IMR-90 (cell line): ENCODE measurements around the gene AP1M2. TPM values are rescaled to one million over a fixed set of nuclear protein-coding genes. Genes with fewer than 3 reads are reported as not detected.

Source experiments
- ATAC-seq: fragments of 200-7000 bp; cut with Tn5 transposase; 2 replicates; pipeline ENCODE4 v1.9.1; 2020; ENCODE audit warnings: low read depth, mild to moderate bottlenecking, moderate library complexity
- BruUV-seq: library from RNA; stranded (reverse); fragments of 400-500 nt; replicated peaks from 2 replicates; lab custom pipeline; 2021; lab: Mats Ljungman, UMichigan
- CTCF ChIA-PET: fragments of 300-600 bp; formaldehyde crosslinking; extraction: SDS; loops from one replicate; lab custom pipeline; 2021; ENCODE audit warnings: antibody characterized with exemption; lab: Yijun Ruan, JAX
- POLR2A ChIA-PET: fragments of 300-600 bp; sonication (Branson Sonifier 250); formaldehyde crosslinking; loops from one replicate; lab custom pipeline; 2022; ENCODE audit warnings: antibody characterized with exemption; ENCODE audit not compliant: unreplicated experiment; lab: Charles Lee
- DNase-seq: peaks from one replicate; pipeline ENCODE4 v3.0.0; 2013
- H2AFZ ChIP-seq: replicated peaks from 2 replicates; pipeline ENCODE3; 2013; ENCODE audit warnings: low read length, mild to moderate bottlenecking; ENCODE audit not compliant: poor library complexity
- H2AK5ac ChIP-seq: 2 replicates; pipeline ENCODE4 v1.6.1; 2013; ENCODE audit warnings: low read depth, low read length, inconsistent platforms
- H2AK9ac ChIP-seq: replicated peaks from 2 replicates; pipeline ENCODE3; 2013; ENCODE audit warnings: mild to moderate bottlenecking, low read depth, low read length, moderate library complexity; ENCODE audit not compliant: poor library complexity
- H2BK120ac ChIP-seq: 2 replicates; pipeline ENCODE4 v1.6.1; 2013; ENCODE audit warnings: low read depth, low read length, inconsistent platforms
- H2BK15ac ChIP-seq: 3 replicates; pipeline ENCODE4 v1.6.1; 2013; ENCODE audit warnings: low read depth, low read length, inconsistent platforms
- H2BK20ac ChIP-seq: 2 replicates; pipeline ENCODE4 v1.6.1; 2013; ENCODE audit warnings: low read depth, mild to moderate bottlenecking, inconsistent platforms, low read length, moderate library complexity
- H2BK5ac ChIP-seq: 2 replicates; pipeline ENCODE4 v1.6.1; 2013; ENCODE audit warnings: mild to moderate bottlenecking, low read depth, low read length, inconsistent platforms; ENCODE audit not compliant: poor library complexity, severe bottlenecking
- H3K14ac ChIP-seq: replicated peaks from 2 replicates; pipeline ENCODE4 v1.6.1; 2013; ENCODE audit warnings: low read depth, low read length, inconsistent platforms
- H3K18ac ChIP-seq: 2 replicates; pipeline ENCODE4 v1.6.1; 2013; ENCODE audit warnings: low read depth, low read length, control low read depth
- H3K23ac ChIP-seq: 2 replicates; pipeline ENCODE4 v1.6.1; 2013; ENCODE audit warnings: low read depth, low read length, inconsistent platforms
- H3K27ac ChIP-seq: 2 replicates; pipeline ENCODE4 v1.5.1; 2013; ENCODE audit warnings: mild to moderate bottlenecking, control low read depth, low read length; ENCODE audit not compliant: insufficient read depth
- H3K27me3 ChIP-seq: 2 replicates; pipeline ENCODE4 v1.6.1; 2013; ENCODE audit warnings: low read length; ENCODE audit not compliant: control insufficient read depth, insufficient read depth
- H3K36me3 ChIP-seq: 2 replicates; pipeline ENCODE4 v1.6.1; 2013; ENCODE audit warnings: low read length, mixed read lengths; ENCODE audit not compliant: control insufficient read depth, insufficient read depth
- H3K4ac ChIP-seq: 2 replicates; pipeline ENCODE4 v1.6.1; 2013; ENCODE audit warnings: low read depth, low read length, inconsistent platforms
- H3K4me1 ChIP-seq: 2 replicates; pipeline ENCODE4 v1.6.1; 2013; ENCODE audit warnings: low read length, mixed read lengths; ENCODE audit not compliant: control insufficient read depth, insufficient read depth
- H3K4me2 ChIP-seq: 2 replicates; pipeline ENCODE4 v1.6.1; 2013; ENCODE audit warnings: low read depth, mild to moderate bottlenecking, control low read depth, low read length, moderate library complexity
- H3K4me3 ChIP-seq: 2 replicates; pipeline ENCODE4 v1.5.1; 2013; ENCODE audit warnings: low read depth, mild to moderate bottlenecking, control low read depth, low read length, moderate library complexity; ENCODE audit not compliant: insufficient read depth
- H3K56ac ChIP-seq: 2 replicates; pipeline ENCODE4 v1.6.1; 2013; ENCODE audit warnings: low read length, inconsistent platforms; ENCODE audit not compliant: insufficient read depth; ENCODE audit errors: extremely low read depth
- H3K79me1 ChIP-seq, 2 experiments: 2 replicates each; pipeline ENCODE4 v1.6.1; 2013; ENCODE audit warnings: low read length in 2 of 2, inconsistent platforms in 1 of 2, low read depth in 1 of 2
- H3K9ac ChIP-seq: 2 replicates; pipeline ENCODE4 v1.6.1; 2013; ENCODE audit warnings: low read depth, low read length, control low read depth
- H3K9me1 ChIP-seq: 2 replicates; pipeline ENCODE4 v1.6.1; 2013; ENCODE audit warnings: low read length, inconsistent platforms; ENCODE audit not compliant: insufficient read depth
- H3K9me3 ChIP-seq: 2 replicates; pipeline ENCODE4 v1.6.1; 2013; ENCODE audit warnings: low read length; ENCODE audit not compliant: control insufficient read depth, insufficient read depth
- H4K20me1 ChIP-seq: 2 replicates; pipeline ENCODE4 v1.6.1; 2013; ENCODE audit warnings: low read length, inconsistent platforms; ENCODE audit not compliant: insufficient read depth
- H4K5ac ChIP-seq: 2 replicates; pipeline ENCODE4 v1.6.1; 2013; ENCODE audit warnings: mild to moderate bottlenecking, low read depth, low read length, control low read depth
- H4K8ac ChIP-seq, 2 experiments: 2 replicates each; pipeline ENCODE4 v1.6.1; 2013; ENCODE audit warnings: low read depth in 2 of 2, low read length in 2 of 2, control low read depth in 1 of 2, inconsistent platforms in 1 of 2
- H4K91ac ChIP-seq: 2 replicates; pipeline ENCODE4 v1.6.1; 2013; ENCODE audit warnings: low read depth, low read length, inconsistent platforms; ENCODE audit not compliant: insufficient read depth
- BHLHE40 ChIP-seq: fragments of 150-350 bp; IDR thresholded peaks from 2 replicates; pipeline ENCODE4 v1.6.1; 2016; ENCODE audit warnings: mild to moderate bottlenecking, low read depth, low read length
- CEBPB ChIP-seq: IDR thresholded peaks from 2 replicates; pipeline ENCODE4 v1.6.1; 2012; ENCODE audit warnings: low read depth, low read length, improper control_type of control experiment
- CHD1 ChIP-seq: IDR thresholded peaks from 2 replicates; pipeline ENCODE4 v1.6.1; 2012; ENCODE audit warnings: low read depth, low read length, improper control_type of control experiment
- CTCF ChIP-seq: conservative IDR thresholded peaks from 2 replicates; pipeline ENCODE4 v1.5.1; 2012; ENCODE audit warnings: mild to moderate bottlenecking, low read depth, low read length, improper control_type of control experiment
- FOS ChIP-seq: fragments of 150-350 bp; IDR thresholded peaks from 2 replicates; pipeline ENCODE4 v1.6.1; 2016; ENCODE audit warnings: low read depth, low read length
- MAFK ChIP-seq: IDR thresholded peaks from 2 replicates; pipeline ENCODE4 v1.6.1; 2012; ENCODE audit warnings: low read depth, low read length, improper control_type of control experiment
- MAZ ChIP-seq: IDR thresholded peaks from 2 replicates; pipeline ENCODE4 v1.6.1; 2012; ENCODE audit warnings: low read depth, mild to moderate bottlenecking, low read length, improper control_type of control experiment, moderate library complexity, borderline replicate concordance
- MXI1 ChIP-seq: IDR thresholded peaks from 2 replicates; pipeline ENCODE4 v1.6.1; 2012; ENCODE audit warnings: low read depth, mild to moderate bottlenecking, low read length, moderate library complexity, borderline replicate concordance
- NFE2L2 ChIP-seq: fragments of 150-350 bp; IDR thresholded peaks from 2 replicates; pipeline ENCODE4 v1.6.1; 2016; ENCODE audit warnings: low read depth, mild to moderate bottlenecking, low read length
- POLR2A ChIP-seq: IDR thresholded peaks from 2 replicates; pipeline ENCODE4 v1.6.1; 2012; ENCODE audit warnings: mild to moderate bottlenecking, low read depth, low read length
- RAD21 ChIP-seq: IDR thresholded peaks from 2 replicates; pipeline ENCODE4 v1.6.1; 2012; ENCODE audit warnings: low read length, improper control_type of control experiment
- RCOR1 ChIP-seq: IDR thresholded peaks from 2 replicates; pipeline ENCODE4 v1.6.1; 2012; ENCODE audit warnings: mild to moderate bottlenecking, low read length, improper control_type of control experiment; ENCODE audit not compliant: insufficient replicate concordance
- RFX5 ChIP-seq: IDR thresholded peaks from 2 replicates; pipeline ENCODE4 v1.8.0; 2012; ENCODE audit warnings: low read depth, mild to moderate bottlenecking, low read length, moderate library complexity
- SMC3 ChIP-seq: fragments of 150-350 bp; IDR thresholded peaks from 2 replicates; pipeline ENCODE4 v1.6.1; 2016; ENCODE audit warnings: low read depth, mild to moderate bottlenecking, antibody characterized with exemption, low read length, moderate library complexity
- USF2 ChIP-seq: fragments of 150-350 bp; IDR thresholded peaks from 2 replicates; pipeline ENCODE4 v1.6.1; 2017; ENCODE audit warnings: mild to moderate bottlenecking, antibody characterized with exemption, low read length, low read depth
- WGBS, 2 experiments: methylation state at CpG; one replicate each; pipeline versions ENCODE4 v1.1.5 to v1.1.7; 2013; ENCODE audit warnings: missing lambda C conversion rate in 2 of 2; ENCODE audit not compliant: insufficient read length in 1 of 2; ENCODE audit errors: extremely low coverage in 2 of 2; 5-methylcytosine and 5-hydroxymethylcytosine counted together
- dilution Hi-C: fragments of 300-500 bp; cut with HindIII; formaldehyde crosslinking; loops from one replicate; pipeline ENCODE4 v1.14.3; 2018; ENCODE audit warnings: low sequenced_read_pairs; ENCODE audit not compliant: unreplicated experiment
- in situ Hi-C: fragments of 300-500 bp; cut with MboI; formaldehyde crosslinking; loops from 3 replicates; pipeline ENCODE4 v1.14.3; 2019; ENCODE audit warnings: low sequenced_read_pairs, inconsistent platforms, mixed read lengths
- intact Hi-C: fragments of 100-400 bp; cut with micrococcal nuclease; formaldehyde crosslinking; loops from 2 replicates; pipeline ENCODE4 v1.10.0; 2022
- polyA plus RNA-seq, 3 experiments: library from polyadenylated mRNA; depleted of rRNA; stranded (reverse); fragments of >200 nt; gene quantifications; 2 replicates each; pipeline ENCODE4 v1.2.3, GENCODE V29; 2012; ENCODE audit warnings: low replicate concordance in 1 of 3
- total RNA-seq: library from RNA; depleted of rRNA; stranded (reverse); fragments of >200 nt; gene quantifications from 2 replicates; pipeline ENCODE4 v1.2.3, GENCODE V29; 2012
- TF ChIP-seq, protein P1 (sequence below): fragments of 150-350 bp; IDR thresholded peaks from 2 replicates; pipeline ENCODE4 v1.6.1; 2016; ENCODE audit warnings: low read depth, mild to moderate bottlenecking, low read length, moderate library complexity, borderline replicate concordance

Gene AP1M2
- total and polyA plus RNA-seq, 2 of the 4 experiments (the other 2 are of a cell fraction) = 0.17 TPM; not detected in 1

DNA sequence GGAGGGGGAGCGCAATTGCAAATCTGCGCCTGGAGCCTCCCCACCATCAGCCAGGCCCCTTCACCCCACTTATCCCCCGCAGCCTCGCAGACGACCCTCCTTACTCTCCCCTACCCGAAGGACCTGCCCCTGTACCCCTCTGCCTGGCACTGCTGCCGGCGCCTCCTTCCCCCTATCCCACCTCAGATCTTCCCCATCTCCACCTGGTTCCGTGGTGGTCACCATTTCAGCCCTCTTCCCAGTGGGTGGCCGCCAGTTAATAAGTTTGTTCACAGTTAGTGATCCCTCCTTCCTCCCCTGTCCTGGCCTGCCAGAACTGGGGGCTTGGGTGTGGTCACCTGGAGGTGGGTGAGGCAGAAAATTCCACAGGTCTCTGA is 38.6 kb upstream of the AP1M2 start:
- peak overlapping the region; percentile 27; the same call in 1 of the 2 replicates for H3K27ac ChIP-seq
- peak overlapping the region; percentile 45; the same call in 1 of the 2 replicates for H3K23ac ChIP-seq
- CTCF ChIA-PET = interaction anchor here (0.6 kb wide), 1 partner anchor 74 kb away, joined by 9 read pairs; no protein-coding TSS in a partner anchor
- no peak overlapping the region for H2BK120ac ChIP-seq
- peak overlapping the region; percentile 94 for H2AK9ac ChIP-seq
- H3K4me2 ChIP-seq = peak overlapping the region; percentile 62
- no peaks in the 10 kb centered on the region; the same call in none of the 2 replicates for H4K20me1 ChIP-seq
- BruUV-seq = no TSS peak
- peak overlapping the region; percentile 25; the same call in 1 of the 2 replicates for H3K14ac ChIP-seq
- dilution Hi-C loops (no loop called here), intact Hi-C loops (no loop called here), in situ Hi-C loops (no loop called here)
- H3K18ac ChIP-seq = no peak overlapping the region
- peak overlapping the region; percentile 16 for H2BK5ac ChIP-seq
- H3K9ac ChIP-seq = peak overlapping the region; percentile 59; the same call in 1 of the 2 replicates
- no peaks in the 10 kb centered on the region for H3K9me3 ChIP-seq
- peak overlapping the region; percentile 56 to 71; a peak in 2 of 4 replicates for H4K8ac ChIP-seq
- H3K79me1 ChIP-seq = peaks cover 31 to 57% of the 10 kb centered on the region in 2 experiments
- H2BK15ac ChIP-seq = no peak overlapping the region
- ATAC-seq = no peak; the same call in 1 of the 2 replicates
- H2AFZ ChIP-seq = peak overlapping the region; percentile 93
- peak overlapping the region; percentile 17; the same call in 1 of the 2 replicates for H3K56ac ChIP-seq
- H3K36me3 ChIP-seq = peaks cover 17% of the 10 kb centered on the region
- H3K4ac ChIP-seq = peak overlapping the region; percentile 56
- peak overlapping the region; percentile 53 for H3K4me3 ChIP-seq
- H3K4me1 ChIP-seq = peaks cover 8% of the 10 kb centered on the region
- no peak for TF ChIP-seq BHLHE40
- no peak for TF ChIP-seq USF2
- no peak for TF ChIP-seq POLR2A
- TF ChIP-seq CTCF = no peak
- no peak for TF ChIP-seq SMC3
- TF ChIP-seq NFE2L2 = no peak
- no peak for TF ChIP-seq RCOR1
- TF ChIP-seq MXI1 = no peak
- TF ChIP-seq MAFK = no peak
- no peak for TF ChIP-seq MAZ
- TF ChIP-seq, protein P1, sequence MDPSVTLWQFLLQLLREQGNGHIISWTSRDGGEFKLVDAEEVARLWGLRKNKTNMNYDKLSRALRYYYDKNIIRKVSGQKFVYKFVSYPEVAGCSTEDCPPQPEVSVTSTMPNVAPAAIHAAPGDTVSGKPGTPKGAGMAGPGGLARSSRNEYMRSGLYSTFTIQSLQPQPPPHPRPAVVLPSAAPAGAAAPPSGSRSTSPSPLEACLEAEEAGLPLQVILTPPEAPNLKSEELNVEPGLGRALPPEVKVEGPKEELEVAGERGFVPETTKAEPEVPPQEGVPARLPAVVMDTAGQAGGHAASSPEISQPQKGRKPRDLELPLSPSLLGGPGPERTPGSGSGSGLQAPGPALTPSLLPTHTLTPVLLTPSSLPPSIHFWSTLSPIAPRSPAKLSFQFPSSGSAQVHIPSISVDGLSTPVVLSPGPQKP = no peak
- TF ChIP-seq CHD1 = no peak
- TF ChIP-seq RAD21 = no peak
- no peak for TF ChIP-seq RFX5
- no peak for TF ChIP-seq CEBPB
- TF ChIP-seq FOS = no peak
- peak overlapping the region; percentile 57 for H4K91ac ChIP-seq
- POLR2A ChIA-PET = no interaction called here
- no peak for DNase-seq
- H2BK20ac ChIP-seq = no peak overlapping the region
- 17% methylated on average over 6 of the region's 10 CpGs; no CpG with 5 or more reads in 1 of the 2 experiments for WGBS, 2 experiments
- peaks cover 16% of the 10 kb centered on the region; the same call in 1 of the 2 replicates for H3K9me1 ChIP-seq
- peak overlapping the region; percentile 20; the same call in 1 of the 2 replicates for H2AK5ac ChIP-seq
- H4K5ac ChIP-seq = no peak overlapping the region
- no peaks in the 10 kb centered on the region for H3K27me3 ChIP-seq
